ENCODE results near the gene ZFYVE28. TPM values are rescaled to one million over a fixed set of nuclear protein-coding genes. Genes with fewer than 3 reads are reported as not detected.

Gene ZFYVE28
- total RNA-seq, 1 donor from 2014 or later, result 23.2 TPM

DNA sequence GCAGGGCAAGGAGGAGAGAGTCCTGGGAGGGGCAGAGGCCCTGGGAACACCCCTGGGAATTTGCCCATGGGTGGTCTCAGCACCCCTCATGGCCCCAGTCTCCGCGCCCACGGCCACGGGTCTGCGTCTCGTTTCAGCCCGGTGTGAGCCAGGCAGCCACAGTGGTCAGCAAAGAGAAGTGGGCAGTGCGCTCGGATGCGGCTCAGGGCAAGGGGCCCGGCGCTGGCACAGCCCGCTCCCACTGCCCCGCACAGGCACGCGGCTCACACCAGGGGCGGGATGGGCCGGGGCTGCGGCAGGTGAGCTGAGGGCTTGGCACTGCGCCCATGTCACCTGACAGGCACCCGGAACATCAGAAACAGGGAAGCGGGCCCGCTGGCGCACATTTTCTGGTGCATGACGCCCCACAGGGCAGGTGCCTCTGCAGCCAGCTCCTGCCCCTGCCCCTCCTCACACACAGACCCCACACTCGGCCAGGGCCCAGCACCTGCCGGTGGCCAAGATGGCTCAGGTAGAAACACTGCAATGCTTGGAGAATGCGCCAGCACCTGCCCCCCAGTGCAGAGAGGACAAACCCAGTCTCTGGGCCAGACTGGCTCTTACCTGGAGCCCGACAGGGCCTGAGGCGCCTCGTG is 114.6 kb downstream of the ZFYVE28 start:
- DNase-seq (ENCODE audit: low spot score), result peak; percentile 48
- intact Hi-C loops (cut with DNase I), result no loop called here
- no peak for ATAC-seq

DNA sequence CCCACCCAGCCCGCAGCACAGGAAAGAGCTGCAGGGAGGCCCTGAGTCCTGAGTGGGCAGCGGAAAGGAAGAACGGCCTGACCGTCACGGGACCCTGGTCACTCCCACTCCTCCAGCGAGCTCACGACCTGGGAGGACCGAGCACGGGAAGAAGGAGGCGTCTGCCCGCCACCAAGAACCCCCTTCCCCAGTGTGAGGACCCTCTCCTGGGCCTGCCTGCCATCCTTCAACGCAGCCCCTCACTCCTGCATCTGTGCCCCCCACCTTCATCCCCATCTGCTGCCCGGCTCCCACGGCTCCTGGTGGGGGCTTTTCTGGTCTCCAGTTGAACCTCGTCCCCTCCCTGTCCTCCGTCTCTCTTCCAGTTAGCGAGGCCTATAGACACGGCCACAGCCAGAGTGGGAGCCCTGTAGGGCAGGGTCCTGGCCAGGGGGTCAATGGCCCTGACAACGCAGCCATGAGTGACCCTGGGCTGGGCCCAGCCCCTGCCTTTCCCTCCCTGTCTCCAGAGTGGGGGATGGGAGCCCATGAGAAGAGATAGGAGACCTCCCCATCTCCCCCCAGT is 115.2 kb downstream of the ZFYVE28 start:
- ATAC-seq (no peak), DNase-seq (ENCODE audit: low spot score) (no peak)
- intact Hi-C loops (cut with DNase I), result no loop called here

DNA sequence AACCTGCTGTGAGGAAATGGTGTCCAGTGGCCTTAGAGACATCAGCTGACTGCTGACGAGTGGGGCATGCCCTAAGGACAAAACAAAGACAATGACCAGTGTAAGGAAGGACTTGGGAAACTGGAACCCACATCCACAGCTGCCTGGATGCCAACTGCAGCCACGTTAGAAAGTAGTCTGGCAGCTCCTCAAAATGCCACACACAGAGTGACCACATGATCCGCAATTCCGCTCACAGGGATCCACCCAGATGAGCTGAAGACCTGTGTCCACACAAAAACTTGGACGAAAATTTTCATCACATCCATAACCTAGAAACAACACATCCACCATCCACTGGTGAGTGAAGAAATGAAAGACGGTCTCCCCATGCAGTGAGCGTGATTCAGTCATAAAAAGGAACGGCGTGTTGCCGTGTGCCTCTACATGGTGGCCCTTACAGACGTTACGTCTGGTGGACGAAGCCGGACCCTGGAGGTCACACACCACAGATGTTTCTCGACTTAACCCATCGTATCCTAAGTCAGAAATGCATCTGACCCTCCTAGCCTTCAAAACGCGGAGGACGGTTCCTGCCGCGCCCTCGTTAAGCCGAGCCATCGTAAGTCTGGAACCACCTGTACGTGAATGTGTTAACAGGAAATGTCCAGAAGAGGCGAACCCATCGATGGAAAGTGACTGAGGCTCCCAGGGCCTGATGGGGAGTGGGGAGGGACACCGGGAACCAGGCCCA is 115.9 kb downstream of the ZFYVE28 start:
- intact Hi-C loops (cut with DNase I), result no loop called here
- ATAC-seq (no peak), DNase-seq (ENCODE audit: low spot score) (no peak)

DNA sequence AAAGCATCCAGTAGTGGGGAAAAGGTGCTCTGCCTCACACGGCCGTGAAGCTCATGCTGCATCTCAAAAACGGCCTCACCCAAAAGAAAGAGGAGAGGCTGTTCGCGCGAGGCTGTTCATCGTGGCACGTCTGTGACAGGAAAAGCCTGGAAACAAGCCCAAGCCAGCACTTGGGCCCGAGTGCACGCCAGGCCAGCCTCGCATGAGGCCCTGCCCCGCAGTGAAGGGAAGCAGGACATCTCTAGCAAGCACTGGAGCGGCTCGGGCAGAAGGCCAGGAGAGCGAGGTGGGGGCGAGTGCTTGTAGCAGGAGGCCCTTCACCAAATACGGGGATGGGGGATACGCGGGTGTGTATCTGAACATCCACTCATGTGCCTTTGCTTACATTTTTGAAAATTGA is 116.6 kb downstream of the ZFYVE28 start:
- ATAC-seq, result no peak
- no peak for DNase-seq (ENCODE audit: low spot score)
- intact Hi-C loops (cut with DNase I), result no loop called here

DNA sequence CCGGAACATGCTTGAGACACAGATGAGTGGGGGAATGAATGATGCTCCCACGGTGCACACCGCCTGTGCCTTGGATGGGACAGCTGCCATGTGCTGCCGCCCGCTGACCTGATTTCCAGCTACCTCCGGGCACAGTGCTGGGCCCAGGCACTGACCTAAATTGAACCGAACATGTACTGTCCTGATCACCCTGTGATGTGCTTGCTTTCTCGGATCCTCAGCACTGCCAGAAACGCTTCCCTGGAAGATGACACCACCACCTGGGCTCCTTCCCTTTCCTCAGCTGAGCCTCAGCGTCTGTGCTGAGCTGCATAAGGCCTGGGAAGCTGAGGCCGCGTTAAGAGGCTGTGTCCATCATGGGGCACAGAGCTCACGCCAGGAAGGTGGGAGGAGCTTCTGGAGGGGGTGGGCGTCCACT is 117.2 kb downstream of the ZFYVE28 start:
- no peak for ATAC-seq
- DNase-seq (ENCODE audit: low spot score), result no peak
- intact Hi-C loops (cut with DNase I), result no loop called here

DNA sequence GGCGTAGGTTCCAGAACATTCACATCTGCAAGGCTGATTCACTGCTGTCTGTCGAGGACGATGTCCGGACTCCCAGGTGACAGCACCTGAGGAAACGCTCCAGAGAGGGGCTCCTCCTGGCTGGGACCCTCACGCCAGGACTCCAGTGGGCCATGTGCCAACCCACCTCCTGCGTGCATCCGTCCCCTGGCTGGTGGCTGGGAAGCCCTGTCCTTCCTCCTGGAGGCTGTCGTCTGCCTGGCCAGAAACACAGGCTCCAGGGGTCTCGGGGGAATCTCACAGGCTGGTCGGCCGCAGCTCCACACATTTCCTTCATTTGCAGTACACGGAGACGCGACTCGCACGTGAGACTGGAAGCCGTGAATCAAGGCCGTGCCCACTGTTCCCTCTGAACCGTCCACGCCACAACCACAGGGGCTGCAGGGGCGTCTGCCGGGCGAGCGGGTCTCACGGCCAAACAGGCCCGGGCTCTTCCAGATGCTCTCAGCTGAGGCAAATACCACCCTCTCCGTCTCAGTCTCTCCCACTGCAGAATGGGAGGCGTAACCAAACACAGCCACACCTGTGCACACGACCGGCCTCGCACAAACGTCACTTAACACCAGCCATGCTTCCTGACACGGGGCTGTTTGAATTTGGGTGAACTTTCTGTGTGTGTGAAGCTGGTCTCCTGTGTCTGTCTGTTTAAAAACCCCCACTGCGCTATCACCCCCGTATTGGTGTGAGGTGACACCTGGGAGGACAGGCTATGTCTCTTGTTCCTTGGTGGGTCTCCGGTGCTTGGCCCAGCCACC is 117.8 kb downstream of the ZFYVE28 start:
- no peak for ATAC-seq
- DNase-seq (ENCODE audit: low spot score), result peak; percentile 39
- intact Hi-C loops (cut with DNase I), result no loop called here

DNA sequence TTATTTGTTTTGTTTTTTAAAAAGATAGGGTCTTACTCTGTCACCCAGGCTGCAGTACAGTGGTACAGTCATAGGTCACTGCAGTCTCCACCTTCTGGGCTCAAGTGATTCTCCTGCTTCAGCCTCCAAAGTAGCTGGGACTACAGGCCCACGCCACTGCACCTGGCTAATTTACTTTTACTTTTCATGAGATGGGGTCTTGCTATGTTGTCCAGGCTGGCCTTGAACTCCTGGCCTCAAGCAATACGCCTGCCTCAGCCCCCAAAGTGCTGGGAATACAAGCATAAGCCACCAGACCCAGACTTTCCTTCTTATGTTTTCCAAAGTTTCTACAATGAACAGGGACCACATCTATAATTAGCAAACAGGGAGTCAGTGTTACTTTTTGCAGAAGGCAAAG is 118.7 kb downstream of the ZFYVE28 start:
- intact Hi-C loops (cut with DNase I), result no loop called here
- ATAC-seq (no peak), DNase-seq (ENCODE audit: low spot score) (no peak)

DNA sequence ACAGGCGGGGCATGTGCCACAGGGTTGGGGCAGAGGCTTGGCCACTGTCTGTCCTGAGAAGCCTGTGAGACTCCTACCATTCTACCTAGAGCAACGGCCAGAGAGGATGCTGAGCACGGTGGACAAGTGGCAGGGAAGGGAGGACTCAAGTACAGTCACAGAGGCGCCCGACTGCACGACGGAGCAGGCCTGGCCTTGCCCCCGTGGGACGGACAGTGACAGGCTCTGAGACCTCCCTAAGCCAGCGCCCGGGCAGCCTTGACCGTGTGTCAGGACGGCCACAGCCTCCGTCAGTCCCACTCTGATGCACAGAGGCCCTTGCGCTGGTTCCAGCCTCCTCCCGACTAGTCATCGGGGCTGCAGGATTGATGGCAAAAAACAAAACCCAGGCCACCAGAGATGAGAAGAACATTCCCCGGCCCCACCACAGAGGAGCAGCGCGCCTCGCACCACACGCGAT is 119.9 kb downstream of the ZFYVE28 start:
- intact Hi-C loops (cut with DNase I), result no loop called here

DNA sequence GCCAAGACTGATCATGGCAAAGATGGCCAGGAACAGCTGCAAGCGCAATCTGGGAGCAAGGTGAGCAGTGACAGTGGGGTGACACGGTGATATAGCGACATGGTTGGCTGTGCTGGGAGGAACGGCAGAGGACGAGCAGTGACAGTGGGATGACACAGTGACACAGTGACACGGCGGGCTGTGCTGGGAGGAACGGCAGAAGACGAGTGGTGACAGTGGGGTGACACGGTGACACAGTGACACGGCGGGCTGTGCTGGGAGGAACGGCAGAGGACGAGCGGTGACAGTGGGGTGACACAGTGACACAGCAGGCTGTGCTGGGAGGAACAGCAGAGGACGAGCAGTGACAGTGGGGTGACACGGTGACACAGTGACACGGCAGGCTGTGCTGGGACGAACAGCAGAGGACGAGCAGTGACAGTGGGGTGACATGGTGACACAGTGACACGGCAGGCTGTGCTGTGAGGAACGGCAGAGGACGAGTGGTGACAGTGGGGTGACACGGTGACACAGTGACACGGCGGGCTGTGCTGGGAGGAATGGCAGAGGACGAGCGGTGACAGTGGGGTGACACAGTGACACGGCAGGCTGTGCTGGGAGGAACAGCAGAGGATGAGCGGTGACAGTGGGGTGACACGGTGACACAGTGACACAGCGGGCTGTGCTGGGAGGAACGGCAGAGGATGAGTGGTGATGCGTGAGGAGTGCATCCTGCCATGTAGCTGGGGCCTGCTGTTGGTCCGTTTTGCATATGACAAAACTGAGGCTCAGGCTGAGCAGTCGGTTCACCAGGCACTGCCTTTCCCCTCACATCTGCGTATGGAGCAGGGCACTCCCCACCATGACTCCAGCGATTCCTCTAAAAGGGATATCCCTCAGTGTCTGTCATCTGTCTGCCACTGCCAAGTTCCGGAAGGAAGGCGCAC is 120.6 kb downstream of the ZFYVE28 start:
- no peak for DNase-seq (ENCODE audit: low spot score)
- intact Hi-C loops (cut with DNase I), result no loop called here
- no peak for ATAC-seq

More for the DNA sequence above, 119.9 kb downstream of the ZFYVE28 start:
- DNase-seq (ENCODE audit: low spot score), result peak; percentile 42
- peak; percentile 20 for ATAC-seq

DNA sequence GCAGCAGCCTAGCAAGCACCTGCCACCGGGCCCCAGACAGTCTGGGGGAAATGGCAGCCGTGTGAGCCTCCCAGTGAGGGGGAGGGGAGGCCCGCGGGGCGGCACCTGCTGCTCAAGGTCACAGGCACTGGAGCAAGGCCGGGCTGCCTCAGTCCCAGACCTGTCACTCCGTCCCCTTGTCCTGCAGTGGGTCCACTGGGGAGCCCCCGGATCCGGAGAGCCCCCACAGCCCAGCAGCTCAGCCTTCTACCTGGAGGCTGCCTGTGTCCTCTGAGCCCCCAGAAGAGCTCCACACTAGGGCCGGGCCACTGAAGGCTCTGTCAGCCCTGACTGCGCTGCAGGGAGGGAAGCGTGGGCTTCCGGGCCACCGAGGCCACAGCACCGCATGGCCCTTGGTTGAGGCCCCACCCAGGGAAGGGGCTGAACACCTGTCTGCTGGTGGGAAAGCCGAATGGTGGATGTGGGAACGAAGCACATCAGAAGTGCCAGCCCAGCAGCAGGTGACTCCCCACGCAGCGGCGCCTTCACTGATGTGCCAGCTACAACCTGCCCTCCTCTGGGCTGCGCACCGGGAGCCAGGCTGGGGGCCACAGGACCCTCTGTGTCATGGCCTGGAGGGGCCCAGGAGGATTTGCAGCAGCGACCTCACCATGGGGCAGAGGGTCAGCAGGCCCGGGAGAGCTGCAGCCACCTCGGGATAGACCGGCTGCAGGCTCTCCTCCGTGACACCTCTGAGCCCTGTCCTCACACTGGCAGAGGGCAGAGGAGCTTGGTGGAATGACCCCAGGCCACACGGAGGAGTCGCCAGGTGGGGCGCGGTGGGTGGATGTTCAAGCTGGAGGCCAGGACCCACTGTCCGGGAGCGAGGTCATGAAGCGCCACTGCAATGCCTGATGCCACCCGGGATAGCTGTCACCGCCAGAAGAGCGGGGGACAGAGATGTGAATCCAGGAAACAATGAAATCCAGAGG is 121.5 kb downstream of the ZFYVE28 start:
- DNase-seq (ENCODE audit: low spot score), result peak; percentile 47
- intact Hi-C loops (cut with DNase I), result no loop called here
- no peak for ATAC-seq

DNA sequence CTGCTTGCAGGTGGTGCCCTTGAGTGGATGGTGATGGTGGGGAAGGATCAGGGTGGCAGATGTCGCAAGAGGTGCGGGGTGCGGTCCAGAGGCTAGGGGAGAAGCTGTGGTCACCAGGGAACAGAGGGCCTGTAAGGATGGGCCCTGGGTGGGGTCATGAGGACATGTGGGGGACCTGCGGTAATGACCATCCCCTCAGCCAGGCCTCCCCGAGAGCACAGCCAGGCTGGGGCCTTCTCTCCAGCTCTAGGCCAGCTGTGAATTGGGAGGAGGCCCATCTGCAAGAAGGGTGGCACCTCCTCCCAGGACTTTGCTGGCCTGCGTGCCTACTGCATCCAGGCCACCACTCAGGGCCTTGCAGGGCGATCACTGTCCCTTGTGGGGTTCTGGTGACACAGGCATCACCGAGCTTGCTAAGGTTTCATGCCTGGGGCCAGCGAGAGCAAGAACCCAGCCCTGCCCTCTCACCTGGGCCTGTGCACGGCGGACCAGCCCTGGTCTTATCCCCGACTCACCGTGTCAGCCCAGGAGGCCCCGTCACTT is 122.5 kb downstream of the ZFYVE28 start:
- DNase-seq (ENCODE audit: low spot score), result peak; percentile 47
- intact Hi-C loops (cut with DNase I), result no loop called here

DNA sequence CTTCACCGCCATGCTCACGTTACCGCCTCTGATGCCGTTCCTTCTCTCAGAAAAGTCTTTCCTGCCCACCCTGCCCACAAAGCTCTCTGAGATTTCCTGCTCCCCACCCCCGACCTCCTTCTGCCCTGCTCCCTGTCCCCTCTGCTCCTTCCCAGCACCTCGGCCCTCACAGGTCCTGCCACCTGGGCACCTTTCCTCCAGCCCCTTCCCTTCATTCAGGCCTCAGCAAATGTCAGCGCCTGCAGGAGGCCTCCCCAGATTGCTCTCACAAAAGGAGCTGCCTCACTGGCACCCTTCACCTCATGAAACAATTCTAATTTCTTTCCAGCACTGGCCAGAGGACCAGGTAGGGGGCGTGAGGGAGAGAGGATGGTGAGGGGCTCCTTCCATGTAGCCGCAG is 122.9 kb downstream of the ZFYVE28 start:
- ATAC-seq (no peak), DNase-seq (ENCODE audit: low spot score) (peak; percentile 42)
- intact Hi-C loops (cut with DNase I), result no loop called here

More for the DNA sequence above, 122.5 kb downstream of the ZFYVE28 start:
- ATAC-seq, result no peak

DNA sequence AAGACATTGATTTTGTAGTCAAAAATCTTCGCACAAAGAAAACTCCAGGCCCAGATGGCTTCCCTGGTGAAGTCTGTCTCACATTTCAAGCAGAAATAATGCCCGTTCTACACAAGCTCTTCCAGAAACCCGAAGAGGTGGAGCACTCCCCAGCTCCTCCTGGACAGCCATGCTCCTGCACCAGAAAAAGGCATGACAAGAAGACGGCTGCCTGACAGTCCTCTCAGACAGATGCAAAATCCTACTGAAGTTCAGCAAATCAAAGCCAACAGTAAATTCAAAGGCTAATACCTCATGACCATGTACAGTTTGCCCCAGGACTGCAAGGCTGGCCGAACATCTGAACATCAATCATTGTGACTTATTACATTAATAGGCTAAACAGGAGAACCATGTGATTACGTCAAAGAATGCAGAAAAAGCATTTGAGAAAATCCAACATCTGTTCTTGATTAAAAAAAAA is 125.8 kb downstream of the ZFYVE28 start:
- intact Hi-C loops (cut with DNase I), result no loop called here
- no peak for DNase-seq (ENCODE audit: low spot score)
- ATAC-seq, result peak; percentile 26

DNA sequence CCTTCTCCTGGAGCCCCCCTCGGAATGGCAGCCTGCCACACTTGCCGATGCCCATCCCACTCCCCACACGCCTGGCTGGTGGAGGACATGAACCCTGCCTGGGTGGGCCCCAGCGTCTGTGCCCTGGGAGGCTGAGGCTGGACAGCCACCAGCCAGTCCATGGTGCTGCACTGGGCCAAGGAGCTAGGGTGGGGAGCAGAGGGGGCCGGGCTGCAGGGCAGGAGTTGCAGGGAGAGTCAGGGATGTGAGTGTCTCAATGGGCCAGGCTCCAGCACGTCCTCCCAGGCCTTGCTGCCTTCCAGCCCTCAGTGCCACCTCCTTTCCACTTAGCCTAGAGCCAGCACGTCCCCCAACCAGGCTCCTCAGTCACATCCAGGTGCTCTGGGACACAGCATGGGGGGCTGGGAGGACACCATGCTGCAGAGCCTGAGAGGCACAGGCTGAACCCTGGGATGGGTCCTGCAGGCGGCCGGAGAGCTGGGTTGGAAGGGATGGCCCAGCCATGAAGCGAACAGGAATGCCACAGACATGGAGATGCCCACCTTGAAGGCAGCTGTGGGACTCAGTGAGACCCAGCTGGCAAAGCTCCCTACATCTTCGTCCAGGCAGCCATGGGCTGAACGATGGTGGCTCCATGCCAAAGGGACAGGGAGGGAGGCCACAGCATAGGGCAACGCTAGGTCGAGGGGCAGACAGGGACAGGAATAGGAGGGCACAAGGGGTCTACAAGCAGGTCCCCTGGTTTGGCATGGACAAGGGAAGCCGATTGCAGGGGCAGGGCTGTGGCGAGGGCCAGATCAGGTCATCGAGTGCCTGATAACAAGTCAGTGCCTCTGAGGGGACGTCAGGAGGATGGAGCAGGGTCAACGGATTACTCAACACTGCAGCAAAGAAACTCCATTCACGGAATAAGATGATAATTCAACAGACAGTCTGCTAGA is 126.5 kb downstream of the ZFYVE28 start:
- DNase-seq (ENCODE audit: low spot score) (peak; percentile 57), ATAC-seq (peak; percentile 77)
- intact Hi-C loops (cut with DNase I), result no loop called here

DNA sequence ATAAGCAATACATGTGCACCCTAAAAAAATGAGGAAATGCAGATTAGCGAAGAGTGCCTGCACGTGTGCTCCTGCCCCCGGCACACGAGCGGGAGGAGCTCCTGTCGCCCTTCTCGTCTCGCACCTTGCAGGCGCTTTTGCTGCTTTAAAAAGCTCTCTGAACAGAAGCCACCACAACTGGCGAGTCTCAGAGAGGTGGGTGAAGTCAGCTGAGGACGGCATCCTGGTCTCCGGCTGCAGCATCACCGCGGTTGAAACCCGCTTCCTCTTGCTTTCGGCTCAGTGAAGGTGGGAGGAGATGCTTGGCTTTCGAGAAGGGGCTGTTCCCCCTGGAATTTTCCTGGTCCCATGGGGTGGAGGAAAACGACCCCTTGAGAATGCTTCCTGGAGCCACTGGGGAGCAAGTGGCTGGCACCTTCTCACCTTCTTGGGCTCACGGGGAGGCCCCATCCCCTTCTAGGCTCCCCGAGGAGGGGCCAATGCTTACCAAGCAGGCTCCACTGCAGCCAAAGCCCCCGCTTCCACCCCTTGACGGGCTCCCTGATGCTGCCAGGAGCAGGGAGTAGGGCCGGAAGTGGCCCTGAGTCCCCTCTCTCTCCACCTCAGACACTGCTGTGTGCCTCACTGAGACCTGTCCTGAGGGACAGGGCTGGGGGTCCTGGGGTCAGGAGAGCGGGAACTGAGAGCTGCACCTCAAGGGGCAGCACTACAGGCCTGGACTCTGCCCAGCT is 127.3 kb downstream of the ZFYVE28 start:
- peak; percentile 11 for ATAC-seq
- intact Hi-C loops (cut with DNase I), result no loop called here
- peak; percentile 41 for DNase-seq (ENCODE audit: low spot score)
